CD4-positive, alpha-beta memory T cell (primary cell): ENCODE measurements around the gene SUGP2. TPM values are rescaled to one million over a fixed set of nuclear protein-coding genes. Genes with fewer than 3 reads are reported as not detected.

Source experiments
- CTCF ChIA-PET: fragments of 350-600 bp; sonication (Branson Sonifier 250); formaldehyde crosslinking; loops from one replicate; lab custom pipeline; 2021; ENCODE audit warnings: inconsistent platforms; ENCODE audit not compliant: partially characterized antibody; lab: Charles Lee
- POLR2A ChIA-PET: fragments of 350-600 bp; sonication (Branson Sonifier 250); formaldehyde crosslinking; loops from one replicate; lab custom pipeline; 2021; ENCODE audit not compliant: partially characterized antibody; lab: Charles Lee
- DNase-seq, 5 donors: peaks; one replicate each; pipeline versions ENCODE4 v3.0.0 to v3.0.0-alpha.2; 2020 to 2022; ENCODE audit warnings: mixed read lengths in 1 of 5
- H3K27ac ChIP-seq: one replicate; pipeline ENCODE4 v1.7.0; 2013; ENCODE audit warnings: low read depth, low read length
- H3K27me3 ChIP-seq: 2 replicates; pipeline ENCODE4 v1.7.0; 2013; ENCODE audit warnings: mild to moderate bottlenecking, low read length, moderate library complexity; ENCODE audit not compliant: insufficient read depth
- H3K36me3 ChIP-seq: 2 replicates; pipeline ENCODE4 v1.7.0; 2013; ENCODE audit warnings: mild to moderate bottlenecking, low read length, moderate library complexity; ENCODE audit not compliant: insufficient read depth
- H3K4me1 ChIP-seq: 2 replicates; pipeline ENCODE4 v1.7.0; 2013; ENCODE audit warnings: mild to moderate bottlenecking, low read length, moderate library complexity; ENCODE audit not compliant: insufficient read depth
- H3K4me3 ChIP-seq, 2 donors: one replicate each; pipeline ENCODE4 v1.7.0; 2013; ENCODE audit warnings: low read length in 2 of 2, mild to moderate bottlenecking in 1 of 2
- H3K9me3 ChIP-seq, 2 donors: one replicate each; pipeline ENCODE4 v1.7.0; 2013; ENCODE audit warnings: low read length in 2 of 2, control low read depth in 1 of 2; ENCODE audit not compliant: control insufficient read depth in 1 of 2
- H3K27ac Mint-ChIP-seq, 7 donors: one replicate each; pipeline ENCODE4 v1.8.0; 2020 to 2021; ENCODE audit warnings: mixed read lengths in 7 of 7, mild to moderate bottlenecking in 6 of 7, inconsistent platforms in 3 of 7, moderate library complexity in 3 of 7
- H3K27me3 Mint-ChIP-seq, 2 donors: one replicate each; pipeline ENCODE4 v1.8.0; 2020 to 2021; ENCODE audit warnings: mixed read lengths in 2 of 2
- H3K36me3 Mint-ChIP-seq, 2 donors: one replicate each; pipeline ENCODE4 v1.8.0; 2020 to 2021; ENCODE audit warnings: mixed read lengths in 2 of 2, inconsistent platforms in 1 of 2, mild to moderate bottlenecking in 1 of 2
- H3K4me1 Mint-ChIP-seq, 4 donors: one replicate each; pipeline ENCODE4 v1.8.0; 2020 to 2021; ENCODE audit warnings: mixed read lengths in 4 of 4, mild to moderate bottlenecking in 1 of 4
- H3K4me3 Mint-ChIP-seq, 8 donors: one replicate each; pipeline ENCODE4 v1.8.0; 2020 to 2021; ENCODE audit warnings: mixed read lengths in 8 of 8, mild to moderate bottlenecking in 7 of 8, moderate library complexity in 6 of 8, inconsistent platforms in 3 of 8
- H3K9me3 Mint-ChIP-seq, 8 donors: one replicate each; pipeline ENCODE4 v1.8.0; 2020 to 2021; ENCODE audit warnings: mixed read lengths in 8 of 8, mild to moderate bottlenecking in 5 of 8, inconsistent platforms in 3 of 8, moderate library complexity in 1 of 8
- intact Hi-C: fragments of 100-400 bp; cut with micrococcal nuclease; formaldehyde crosslinking; loops from one replicate; pipeline ENCODE4 v1.15.1; 2023
- polyA plus RNA-seq, 2 donors: library from polyadenylated mRNA; unstranded; fragments of 300-500 nt; fragmentation: Illumina TruSeq; gene quantifications; one replicate each; pipeline ENCODE4 v1.2.3, GENCODE V29; 2021
- total RNA-seq, 2 experiments: library from RNA; stranded (reverse); gene quantifications; one replicate each; pipeline ENCODE4 v1.2.3, GENCODE V29; 2021

The SUGP2 gene
- total and polyA plus RNA-seq, 4 experiments from 2014 or later, result 3.9 to 113 (median 59.6) TPM

DNA sequence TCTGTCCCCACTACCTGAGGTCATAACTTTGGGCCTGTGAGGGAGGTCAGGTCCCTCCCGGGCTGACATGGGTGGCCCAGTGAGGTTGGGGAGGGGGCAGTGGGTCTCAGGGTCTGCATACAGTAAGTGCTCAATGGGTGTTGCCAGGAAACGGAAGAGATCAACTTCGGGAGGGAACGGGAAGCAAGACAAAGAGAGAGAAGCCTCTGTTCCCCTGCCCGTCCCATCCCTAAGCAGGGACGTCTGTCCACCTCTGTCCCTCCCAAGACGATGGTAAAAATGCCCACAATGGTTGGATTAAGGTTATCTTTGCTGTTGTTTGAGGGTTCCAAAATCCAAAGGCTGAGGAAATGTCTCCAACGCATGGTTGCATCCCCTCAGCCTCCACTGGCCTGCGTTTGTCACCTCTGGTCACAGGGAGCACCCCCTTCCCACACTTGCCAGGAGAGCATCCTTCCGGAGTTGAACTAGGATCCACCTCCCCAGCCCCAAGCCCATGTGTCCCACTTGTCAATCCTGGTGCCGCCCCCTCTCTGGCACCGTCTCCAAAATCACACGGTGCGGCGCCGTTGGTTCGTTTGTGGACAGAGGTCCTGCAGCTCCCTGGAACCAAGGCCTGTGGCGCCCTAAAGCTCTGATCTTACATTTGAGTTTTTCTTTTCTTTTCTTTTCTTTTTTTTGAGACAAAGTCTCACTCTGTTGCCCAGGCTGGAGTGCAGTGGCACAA lies 91.5 kb downstream of the SUGP2 start:
- H3K27me3 Mint-ChIP-seq, result peaks cover 3 to 16% of the 10 kb centered on the region in 2 donors
- no peak overlapping the region for H3K27ac Mint-ChIP-seq
- ChIA-PET POLR2A (no interaction called here), CTCF (no interaction called here)
- intact Hi-C loops, result no loop called here
- no peak for DNase-seq
- peaks cover 3 to 22% (median 14%) of the 10 kb centered on the region in 4 donors for H3K4me1 Mint-ChIP-seq
- Histone ChIP-seq H3K9me3 (no peaks in the 10 kb centered on the region), H3K27ac (no peak overlapping the region), H3K4me1 (peaks cover 13% of the 10 kb centered on the region), H3K4me3 (no peak overlapping the region), H3K36me3 (no peaks in the 10 kb centered on the region), H3K27me3 (peaks cover 12% of the 10 kb centered on the region)
- H3K4me3 Mint-ChIP-seq, result peak overlapping the region; percentile 25 to 68 (median 46)
- no peaks in the 10 kb centered on the region for H3K36me3 Mint-ChIP-seq
- H3K9me3 Mint-ChIP-seq, result no peaks in the 10 kb centered on the region

Other genes starting within 250 kb of the SUGP2 start
- gene COMP, start 242.2 kb downstream of the SUGP2 start, total RNA-seq, result not detected
- gene COMP, start 242.2 kb downstream of the SUGP2 start, polyA plus RNA-seq, result not detected
- 100 to 1,000 TPM; 127 to 130 TPM for gene UPF1, start 201.6 kb downstream of the SUGP2 start, total RNA-seq
- 10 to 100 TPM in 1 of 2 donors, 1 to 10 TPM in 1; 2.6 to 21.9 TPM for gene UPF1, start 201.6 kb downstream of the SUGP2 start, polyA plus RNA-seq
- not detected for gene CERS1, start 137.4 kb downstream of the SUGP2 start, total RNA-seq
- gene CERS1, start 137.4 kb downstream of the SUGP2 start, polyA plus RNA-seq, result not detected
- 100 to 1,000 TPM; 165 to 170 TPM for gene COPE, start 114.1 kb downstream of the SUGP2 start, total RNA-seq
- gene COPE, start 114.1 kb downstream of the SUGP2 start, polyA plus RNA-seq, result 100 to 1,000 TPM; 273 to 276 TPM
- 10 to 100 TPM; 40.9 to 43.6 TPM for gene DDX49, start 113.8 kb downstream of the SUGP2 start, total RNA-seq
- 10 to 100 TPM; 20.7 to 32.1 TPM for gene DDX49, start 113.8 kb downstream of the SUGP2 start, polyA plus RNA-seq
- gene HOMER3, start 92.3 kb downstream of the SUGP2 start, total RNA-seq, result 1 to 10 TPM; 2.1 to 2.4 TPM
- 1 to 10 TPM; 2.6 to 2.7 TPM for gene HOMER3, start 92.3 kb downstream of the SUGP2 start, polyA plus RNA-seq
- gene ARMC6, start 86 bp upstream of the SUGP2 start, total RNA-seq, result 10 to 100 TPM; 11.8 to 12.8 TPM
- gene ARMC6, start 86 bp upstream of the SUGP2 start, polyA plus RNA-seq, result 10 to 100 TPM; 23.6 to 25.8 TPM
- 10 to 100 TPM; 28.3 to 31.6 TPM for gene SLC25A42, start 30.5 kb upstream of the SUGP2 start, total RNA-seq
- 10 to 100 TPM; 11.3 to 13.7 TPM for gene SLC25A42, start 30.5 kb upstream of the SUGP2 start, polyA plus RNA-seq
- gene TMEM161A, start 105.0 kb upstream of the SUGP2 start, total RNA-seq, result 10 to 100 TPM; 22.5 to 25.1 TPM
- gene TMEM161A, start 105.0 kb upstream of the SUGP2 start, polyA plus RNA-seq, result 10 to 100 TPM; 17.0 to 31.2 TPM
- gene MEF2B, start 136.7 kb upstream of the SUGP2 start, total RNA-seq, result 1 to 10 TPM; 3.1 to 5.2 TPM
- gene MEF2B, start 136.7 kb upstream of the SUGP2 start, polyA plus RNA-seq, result under 1 TPM in 1 of 2 donors, not detected in 1; 0.71 TPM
- gene BORCS8, start 158.6 kb upstream of the SUGP2 start, total RNA-seq, result 10 to 100 TPM; 36.0 to 41.2 TPM
- gene BORCS8, start 158.6 kb upstream of the SUGP2 start, polyA plus RNA-seq, result 10 to 100 TPM; 24.4 to 29.2 TPM
- 10 to 100 TPM; 69.5 to 77.2 TPM for gene RFXANK, start 158.7 kb upstream of the SUGP2 start, total RNA-seq
- 10 to 100 TPM; 67.6 to 81.4 TPM for gene RFXANK, start 158.7 kb upstream of the SUGP2 start, polyA plus RNA-seq
- gene NR2C2AP, start 169.9 kb upstream of the SUGP2 start, total RNA-seq, result 10 to 100 TPM; 25.1 to 28.6 TPM
- 10 to 100 TPM; 32.0 to 33.2 TPM for gene NR2C2AP, start 169.9 kb upstream of the SUGP2 start, polyA plus RNA-seq
- gene NCAN, start 178.4 kb upstream of the SUGP2 start, total RNA-seq, result not detected
- not detected for gene NCAN, start 178.4 kb upstream of the SUGP2 start, polyA plus RNA-seq
- gene TM6SF2, start 239.8 kb upstream of the SUGP2 start, total RNA-seq, result not detected
- gene TM6SF2, start 239.8 kb upstream of the SUGP2 start, polyA plus RNA-seq, result not detected